DND-41 (cell line): Measurements from ENCODE around the gene FHIT.

Experiments
- EZH2 ChIP-seq: IDR thresholded peaks from 3 replicates; pipeline ENCODE4 v1.6.1; 2012; ENCODE audit warnings: borderline replicate concordance, low read depth, mild to moderate bottlenecking, moderate library complexity, low read length, inconsistent platforms; ENCODE audit not compliant: severe bottlenecking
- TF ChIP-seq, protein P1 (sequence below): IDR thresholded peaks from 2 replicates; pipeline ENCODE4 v1.5.1; 2012; ENCODE audit warnings: borderline replicate concordance, low read length, moderate library complexity, mild to moderate bottlenecking; ENCODE audit not compliant: poor library complexity, severe bottlenecking; ENCODE audit errors: extremely low read depth

DNA sequence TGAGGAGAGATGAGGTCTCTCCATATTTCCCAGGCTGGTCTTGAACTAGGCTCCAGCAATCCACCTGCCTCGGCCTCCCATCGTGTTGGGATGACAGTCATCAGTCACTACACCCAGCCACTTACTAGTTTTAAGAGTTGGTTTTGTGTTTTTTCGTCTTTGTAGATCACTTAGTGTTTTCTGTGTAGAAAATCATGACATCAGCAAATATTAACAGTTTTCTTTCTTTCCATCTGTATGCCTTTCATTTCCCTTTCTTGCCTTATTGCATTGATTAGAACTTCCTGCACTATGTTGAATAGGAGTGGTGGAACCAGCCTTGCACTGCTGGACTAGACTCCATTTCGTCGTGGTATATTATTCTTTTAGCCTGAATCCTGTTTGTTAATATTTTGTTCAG, 415.5 kb downstream of the FHIT start:
- TF ChIP-seq, protein P1, sequence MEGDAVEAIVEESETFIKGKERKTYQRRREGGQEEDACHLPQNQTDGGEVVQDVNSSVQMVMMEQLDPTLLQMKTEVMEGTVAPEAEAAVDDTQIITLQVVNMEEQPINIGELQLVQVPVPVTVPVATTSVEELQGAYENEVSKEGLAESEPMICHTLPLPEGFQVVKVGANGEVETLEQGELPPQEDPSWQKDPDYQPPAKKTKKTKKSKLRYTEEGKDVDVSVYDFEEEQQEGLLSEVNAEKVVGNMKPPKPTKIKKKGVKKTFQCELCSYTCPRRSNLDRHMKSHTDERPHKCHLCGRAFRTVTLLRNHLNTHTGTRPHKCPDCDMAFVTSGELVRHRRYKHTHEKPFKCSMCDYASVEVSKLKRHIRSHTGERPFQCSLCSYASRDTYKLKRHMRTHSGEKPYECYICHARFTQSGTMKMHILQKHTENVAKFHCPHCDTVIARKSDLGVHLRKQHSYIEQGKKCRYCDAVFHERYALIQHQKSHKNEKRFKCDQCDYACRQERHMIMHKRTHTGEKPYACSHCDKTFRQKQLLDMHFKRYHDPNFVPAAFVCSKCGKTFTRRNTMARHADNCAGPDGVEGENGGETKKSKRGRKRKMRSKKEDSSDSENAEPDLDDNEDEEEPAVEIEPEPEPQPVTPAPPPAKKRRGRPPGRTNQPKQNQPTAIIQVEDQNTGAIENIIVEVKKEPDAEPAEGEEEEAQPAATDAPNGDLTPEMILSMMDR = no peak
- TF ChIP-seq EZH2 = no peak
